Activated CD4-positive, alpha-beta T cell treated with anti-CD3 and anti-CD28 coated beads, Interleukin-2, amount 50 U/mL, for 24 hours (primary cell): ENCODE measurements around the gene HMCN2.

Experiments used
- DNase-seq, 2 donors: peaks; one replicate each; pipeline ENCODE4 v3.0.0-alpha.2; 2020; ENCODE audit warnings: low read depth in 1 of 2, low spot score in 1 of 2

The HMCN2 gene

GRCh38 chr9:130265431-130266235 is at the start of gene HMCN2:
TSS of gene HMCN2 (plus strand) at chr9:130265760. CDS start at chr9:130265879, 119 bp downstream.
- no peak for DNase-seq

- no peak for DNase-seq
Observed at GRCh38 chr9:130217838-130218237, 47.7 kb upstream of the HMCN2 start.

GRCh38 chr9:130219661-130220096 is 45.9 kb upstream of the HMCN2 start:
- DNase-seq = no peak

GRCh38 chr9:130220352-130220751 is 45.2 kb upstream of the HMCN2 start:
- DNase-seq = no peak

GRCh38 chr9:130222833-130223232 is 42.7 kb upstream of the HMCN2 start:
- DNase-seq = no peak

- no peak for DNase-seq
Observed at GRCh38 chr9:130225071-130225470, 40.5 kb upstream of the HMCN2 start.

GRCh38 chr9:130225586-130225985 is 40.0 kb upstream of the HMCN2 start:
- no peak for DNase-seq

- DNase-seq = no peak
Observed at GRCh38 chr9:130226112-130226511, 39.4 kb upstream of the HMCN2 start.

- DNase-seq = no peak
Observed at GRCh38 chr9:130227833-130228232, 37.7 kb upstream of the HMCN2 start.

GRCh38 chr9:130229759-130230158 is 35.8 kb upstream of the HMCN2 start:
- DNase-seq = no peak

- no peak for DNase-seq
Observed at GRCh38 chr9:130230631-130231030, 34.9 kb upstream of the HMCN2 start.

- no peak for DNase-seq
Observed at GRCh38 chr9:130232899-130233586, 32.5 kb upstream of the HMCN2 start.

GRCh38 chr9:130233587-130233945 is 32.0 kb upstream of the HMCN2 start:
- no peak for DNase-seq

GRCh38 chr9:130234340-130235260 is 31.0 kb upstream of the HMCN2 start:
- no peak for DNase-seq

GRCh38 chr9:130235558-130236435 is 29.8 kb upstream of the HMCN2 start:
- peak; percentile 56 to 57 for DNase-seq

- DNase-seq = no peak
Observed at GRCh38 chr9:130236436-130236985, 29.0 kb upstream of the HMCN2 start.

GRCh38 chr9:130237076-130237475 is 28.5 kb upstream of the HMCN2 start:
- DNase-seq = no peak

GRCh38 chr9:130237763-130238524 is 27.6 kb upstream of the HMCN2 start:
- DNase-seq = no peak

- DNase-seq = no peak
Observed at GRCh38 chr9:130239363-130239695, 26.2 kb upstream of the HMCN2 start.
